Lower lobe of right lung (tissue), 2 donors: ENCODE data around the gene CRYBB3. TPM values are rescaled to one million over a fixed set of nuclear protein-coding genes. Genes with fewer than 3 reads are reported as not detected.

Experiments used
- ATAC-seq, 2 donors: fragments of 200-7000 bp; cut with Tn5 transposase; one replicate each; pipeline ENCODE4 v1.9.1; 2020 to 2022; ENCODE audit warnings: mild to moderate bottlenecking in 2 of 2, moderate library complexity in 2 of 2
- DNase-seq: peaks from one replicate; pipeline ENCODE4 v3.0.0-alpha.2; 2020
- H3K27ac ChIP-seq: fragments of 200-600 bp; one replicate; pipeline ENCODE4 v1.8.0; 2022
- H3K27me3 ChIP-seq: fragments of 200-600 bp; one replicate; pipeline ENCODE4 v1.8.0; 2022; ENCODE audit warnings: low read depth
- H3K36me3 ChIP-seq: fragments of 200-600 bp; one replicate; pipeline ENCODE4 v1.8.0; 2022; ENCODE audit warnings: mild to moderate bottlenecking
- H3K4me1 ChIP-seq: fragments of 200-600 bp; one replicate; pipeline ENCODE4 v1.8.0; 2022
- H3K4me3 ChIP-seq: fragments of 200-600 bp; one replicate; pipeline ENCODE4 v1.8.0; 2022; ENCODE audit warnings: mild to moderate bottlenecking
- H3K9me3 ChIP-seq: fragments of 200-600 bp; one replicate; pipeline ENCODE4 v1.8.0; 2022
- intact Hi-C: fragments of 100-400 bp; cut with DNase I; formaldehyde crosslinking; loops from one replicate; pipeline ENCODE4 v1.11.0; 2022
- total RNA-seq: library from RNA; stranded (reverse); fragmentation: NEBNext Ultra II Directional; extraction: Animal tissue kit (Norgen Biotek cat#: 25700); gene quantifications from one replicate; pipeline ENCODE4 v1.2.1, GENCODE V29; 2021
- TF ChIP-seq, protein P1 (sequence below): fragments of 200-600 bp; IDR thresholded peaks from one replicate; pipeline ENCODE4 v1.8.0; 2022; ENCODE audit warnings: antibody characterized with exemption, mild to moderate bottlenecking
- donor health status: DM: no; HTN: yes; CAD: no; lungs with severe emphysema.

The CRYBB3 gene
- total RNA-seq, 1 donor from 2014 or later, result 0.74 TPM

DNA sequence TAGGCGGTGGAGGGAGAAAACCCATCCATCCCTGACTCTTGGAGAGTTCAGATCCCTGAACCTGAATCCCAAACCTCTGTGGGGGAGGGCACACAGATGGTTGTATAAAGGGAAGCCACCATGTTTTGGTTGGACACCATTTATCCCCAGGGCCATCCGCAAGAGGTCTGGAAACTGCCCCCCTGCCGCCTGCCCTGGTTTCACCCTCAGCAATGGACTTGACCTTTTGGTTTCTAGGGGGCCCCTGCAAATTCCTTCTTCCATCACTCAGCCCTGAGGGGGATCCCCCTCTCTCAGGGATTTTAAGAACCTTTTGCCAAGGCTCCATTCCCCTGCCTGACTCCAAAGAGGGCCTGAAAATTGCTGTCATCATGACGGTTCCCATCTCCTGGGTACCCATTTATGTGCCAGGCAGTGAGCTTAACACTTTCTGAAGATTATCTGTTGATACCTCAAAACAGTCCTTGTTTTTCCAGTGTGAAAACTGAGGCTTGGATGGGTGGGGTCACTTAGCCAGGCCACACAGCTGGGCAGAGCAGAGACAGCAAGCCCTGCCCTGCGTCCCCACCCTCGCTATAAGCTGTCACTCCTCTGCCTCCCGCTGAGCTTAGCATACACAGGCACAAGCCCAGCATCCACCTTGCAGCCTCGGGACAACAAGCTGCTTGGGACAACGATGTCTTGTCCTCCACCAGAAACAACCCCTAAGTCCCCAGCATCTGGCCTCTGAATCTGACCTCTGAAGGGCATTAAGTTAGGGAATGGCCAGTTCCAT, 33.2 kb upstream of the CRYBB3 start:
- no peaks in the 10 kb centered on the region for H3K27me3 ChIP-seq
- no peak overlapping the region for H3K27ac ChIP-seq
- H3K4me3 ChIP-seq, result no peak overlapping the region
- H3K36me3 ChIP-seq, result no peaks in the 10 kb centered on the region
- H3K4me1 ChIP-seq, result peaks cover 7% of the 10 kb centered on the region
- DNase-seq (no peak), ATAC-seq (no peak)
- TF ChIP-seq, protein P1, sequence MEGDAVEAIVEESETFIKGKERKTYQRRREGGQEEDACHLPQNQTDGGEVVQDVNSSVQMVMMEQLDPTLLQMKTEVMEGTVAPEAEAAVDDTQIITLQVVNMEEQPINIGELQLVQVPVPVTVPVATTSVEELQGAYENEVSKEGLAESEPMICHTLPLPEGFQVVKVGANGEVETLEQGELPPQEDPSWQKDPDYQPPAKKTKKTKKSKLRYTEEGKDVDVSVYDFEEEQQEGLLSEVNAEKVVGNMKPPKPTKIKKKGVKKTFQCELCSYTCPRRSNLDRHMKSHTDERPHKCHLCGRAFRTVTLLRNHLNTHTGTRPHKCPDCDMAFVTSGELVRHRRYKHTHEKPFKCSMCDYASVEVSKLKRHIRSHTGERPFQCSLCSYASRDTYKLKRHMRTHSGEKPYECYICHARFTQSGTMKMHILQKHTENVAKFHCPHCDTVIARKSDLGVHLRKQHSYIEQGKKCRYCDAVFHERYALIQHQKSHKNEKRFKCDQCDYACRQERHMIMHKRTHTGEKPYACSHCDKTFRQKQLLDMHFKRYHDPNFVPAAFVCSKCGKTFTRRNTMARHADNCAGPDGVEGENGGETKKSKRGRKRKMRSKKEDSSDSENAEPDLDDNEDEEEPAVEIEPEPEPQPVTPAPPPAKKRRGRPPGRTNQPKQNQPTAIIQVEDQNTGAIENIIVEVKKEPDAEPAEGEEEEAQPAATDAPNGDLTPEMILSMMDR, result no peak
- intact Hi-C loops, result no loop called here
- H3K9me3 ChIP-seq, result no peaks in the 10 kb centered on the region

GRCh38 chr22:25167082-25167481, 32.6 kb upstream of the CRYBB3 start:
- DNase-seq, result no peak
- Histone ChIP-seq H3K9me3 (no peaks in the 10 kb centered on the region), H3K27me3 (no peaks in the 10 kb centered on the region), H3K36me3 (peaks cover 4% of the 10 kb centered on the region), H3K4me1 (peaks cover 7% of the 10 kb centered on the region), H3K27ac (no peak overlapping the region), H3K4me3 (no peak overlapping the region)
- TF ChIP-seq, protein P1, result no peak
- no peak for ATAC-seq
- intact Hi-C loops, result no loop called here

- DNase-seq (no peak), ATAC-seq (no peak)
- no peaks in the 10 kb centered on the region for H3K9me3 ChIP-seq
- no peak overlapping the region for H3K4me3 ChIP-seq
- TF ChIP-seq, protein P1, result no peak
- intact Hi-C loops, result no loop called here
- H3K27ac ChIP-seq, result no peak overlapping the region
- H3K36me3 ChIP-seq, result peaks cover 8% of the 10 kb centered on the region
- H3K27me3 ChIP-seq, result no peaks in the 10 kb centered on the region
- peaks cover 7% of the 10 kb centered on the region for H3K4me1 ChIP-seq
Measured at GRCh38 chr22:25167834-25168601, 31.6 kb upstream of the CRYBB3 start.

DNA sequence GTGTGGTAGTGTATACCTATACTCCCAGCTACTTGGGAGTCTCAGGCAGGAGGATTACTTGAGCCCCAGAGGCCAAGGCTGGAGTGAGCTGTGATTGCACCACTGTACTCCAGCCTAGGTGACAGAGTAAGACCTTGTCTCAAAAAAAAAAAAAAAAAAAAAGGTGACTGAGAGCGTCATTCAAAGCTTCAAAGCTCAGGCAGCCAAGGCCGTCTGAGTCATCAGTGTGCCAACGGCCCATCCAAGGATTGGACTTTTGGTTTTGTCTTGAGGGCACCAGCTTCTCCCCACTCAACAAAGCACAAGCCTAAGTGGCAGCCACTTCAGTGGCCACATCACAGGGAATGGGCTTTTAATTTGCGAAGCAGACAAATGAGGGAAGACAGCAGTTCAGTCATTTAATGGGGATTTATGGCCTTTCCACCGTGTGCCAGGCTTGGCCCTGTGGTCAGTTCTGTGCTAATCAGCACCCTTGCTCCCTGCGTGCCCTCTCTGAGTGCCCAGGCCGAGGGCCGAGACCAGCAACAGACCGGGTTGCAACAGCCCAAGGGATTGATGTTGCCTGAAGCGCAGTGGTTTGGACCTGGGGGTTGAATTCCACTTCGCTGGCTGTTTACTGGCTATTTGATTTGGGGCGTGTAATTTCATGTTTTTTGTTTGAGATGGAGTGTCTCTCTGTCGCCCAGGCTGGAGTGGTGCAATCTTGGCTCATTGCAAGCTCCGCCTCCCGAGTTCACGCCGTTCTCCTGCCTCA, 30.2 kb upstream of the CRYBB3 start:
- Histone ChIP-seq H3K4me3 (no peak overlapping the region), H3K27me3 (no peaks in the 10 kb centered on the region), H3K36me3 (peaks cover 18% of the 10 kb centered on the region), H3K9me3 (no peaks in the 10 kb centered on the region), H3K27ac (peak overlapping the region; percentile 59), H3K4me1 (peaks cover 7% of the 10 kb centered on the region)
- intact Hi-C loops, result no loop called here
- ATAC-seq (peak; percentile 66), DNase-seq (peak; percentile 65)
- TF ChIP-seq, protein P1, result no peak

GRCh38 chr22:25170426-25170980, 29.2 kb upstream of the CRYBB3 start:
- Histone ChIP-seq H3K4me1 (peaks cover 1% of the 10 kb centered on the region), H3K27me3 (no peaks in the 10 kb centered on the region), H3K27ac (no peak overlapping the region), H3K36me3 (peaks cover 28% of the 10 kb centered on the region), H3K9me3 (no peaks in the 10 kb centered on the region), H3K4me3 (no peak overlapping the region)
- no peak for ATAC-seq
- intact Hi-C loops, result no loop called here
- no peak for DNase-seq
- TF ChIP-seq, protein P1, result no peak
